Panc1 (cell line): ENCODE measurements around the gene HMCES. TPM values are rescaled to one million over a fixed set of nuclear protein-coding genes. Genes with fewer than 3 reads are reported as not detected.

Experiments
- ATAC-seq: fragments of 200-7000 bp; cut with Tn5 transposase; 2 replicates; pipeline ENCODE4 v1.9.1; 2020; ENCODE audit warnings: mild to moderate bottlenecking, moderate library complexity
- BruUV-seq: library from RNA; stranded (reverse); fragments of 400-500 nt; replicated peaks from 2 replicates; lab custom pipeline; 2021; lab: Mats Ljungman, UMichigan
- CTCF ChIA-PET: fragments of 300-600 bp; sonication (Branson Sonifier 250); formaldehyde crosslinking; loops from one replicate; lab custom pipeline; 2022; ENCODE audit warnings: antibody characterized with exemption; lab: Charles Lee
- POLR2A ChIA-PET: fragments of 300-600 bp; sonication (Branson Sonifier 250); formaldehyde crosslinking; loops from one replicate; lab custom pipeline; 2022; ENCODE audit warnings: antibody characterized with exemption; lab: Charles Lee
- DNase-seq: peaks from one replicate; pipeline ENCODE4 v3.0.0-alpha.2; 2010; ENCODE audit warnings: low read depth, low spot score
- H3K27ac ChIP-seq: 2 replicates; pipeline ENCODE4 v1.5.1; 2011; ENCODE audit warnings: mild to moderate bottlenecking, low read length, inconsistent platforms
- H3K27me3 ChIP-seq: fragments of 200-500 bp; sonication (Bioruptor generic); 2 replicates; pipeline ENCODE4 v1.6.0; 2014; ENCODE audit warnings: low read length, inconsistent platforms; ENCODE audit not compliant: control insufficient read depth, insufficient read depth
- H3K36me3 ChIP-seq: fragments of 200-500 bp; sonication (Bioruptor generic); 2 replicates; pipeline ENCODE4 v1.5.1; 2014; ENCODE audit warnings: inconsistent platforms, mild to moderate bottlenecking, low read length, moderate library complexity; ENCODE audit not compliant: control insufficient read depth, insufficient read depth
- H3K4me1 ChIP-seq: 2 replicates; pipeline ENCODE4 v1.5.1; 2011; ENCODE audit warnings: inconsistent platforms, mild to moderate bottlenecking, low read length, moderate library complexity; ENCODE audit not compliant: control insufficient read depth, insufficient read depth
- H3K4me3 ChIP-seq, 2 experiments: 2 replicates each; pipeline ENCODE4 v1.5.1; 2011 to 2012; ENCODE audit warnings: low read depth in 2 of 2, low read length in 2 of 2, mild to moderate bottlenecking in 2 of 2, inconsistent platforms in 1 of 2, moderate library complexity in 1 of 2
- H3K9me3 ChIP-seq: fragments of 200-500 bp; sonication (Bioruptor generic); 2 replicates; pipeline ENCODE4 v1.5.1; 2014; ENCODE audit warnings: low read depth, mild to moderate bottlenecking, inconsistent platforms, low read length, moderate library complexity; ENCODE audit not compliant: control insufficient read depth, insufficient read depth
- POLR2AphosphoS5 ChIP-seq: IDR thresholded peaks from 2 replicates; pipeline ENCODE4 v1.6.1; 2012; ENCODE audit warnings: mild to moderate bottlenecking, low read depth, low read length, moderate library complexity
- SIN3A ChIP-seq: IDR thresholded peaks from 2 replicates; pipeline ENCODE4 v1.6.1; 2012; ENCODE audit warnings: low read depth, mild to moderate bottlenecking, low read length, moderate library complexity, borderline replicate concordance; ENCODE audit not compliant: insufficient read depth
- TCF7L2 ChIP-seq: IDR thresholded peaks from 2 replicates; pipeline ENCODE4 v1.6.1; 2011; ENCODE audit warnings: mild to moderate bottlenecking, low read depth, low read length, inconsistent platforms
- in situ Hi-C: cut with HindIII; loops from 2 replicates; pipeline ENCODE4 v1.10.0; 2016; ENCODE audit warnings: low sequenced_read_pairs, low pct_unique_long_range_greater_than_20kb
- intact Hi-C: fragments of 100-400 bp; cut with micrococcal nuclease; formaldehyde crosslinking; loops from one replicate; pipeline ENCODE4 v1.10.0; 2022; ENCODE audit not compliant: unreplicated experiment
- total RNA-seq: library from RNA; stranded (reverse); gene quantifications from one replicate; pipeline ENCODE4 v1.2.1, GENCODE V29; 2021; ENCODE audit not compliant: unreplicated experiment
- TF ChIP-seq, protein P1 (sequence below): fragments of 450-650 bp; IDR thresholded peaks from 2 replicates; pipeline ENCODE4 v1.5.1; 2017; ENCODE audit warnings: mild to moderate bottlenecking
- TF ChIP-seq, protein P2 (sequence below), 2 experiments: IDR thresholded peaks; 2 replicates each; pipeline ENCODE4 v1.6.1; 2011 to 2012; ENCODE audit warnings: low read depth in 2 of 2, control low read depth in 1 of 2, low read length in 1 of 2, mild to moderate bottlenecking in 1 of 2, moderate library complexity in 1 of 2; ENCODE audit not compliant: insufficient read depth in 1 of 2

HMCES gene
- total RNA-seq, 1 experiment from 2014 or later: 94.6 TPM

DNA sequence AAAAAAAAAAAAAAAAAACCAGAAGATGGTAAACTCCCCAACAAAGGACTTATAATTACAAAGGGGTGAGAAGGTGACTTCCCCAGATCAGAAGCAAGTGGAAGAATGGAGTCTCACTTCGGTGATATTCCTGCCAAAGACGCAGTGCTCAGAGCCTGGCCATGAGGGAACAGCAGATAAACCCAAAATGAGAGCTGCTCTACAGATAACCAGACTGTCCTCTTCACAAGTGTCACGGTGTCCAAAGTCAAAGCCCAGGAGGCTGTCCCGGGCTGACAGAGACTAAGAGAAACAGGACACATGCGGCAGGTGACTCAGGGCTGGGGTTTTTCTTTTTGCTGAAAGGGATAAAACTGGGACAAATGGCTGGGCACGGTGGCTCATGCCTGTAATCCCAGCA lies 48.8 kb downstream of the HMCES start:
- TF ChIP-seq POLR2AphosphoS5: no peak
- TF ChIP-seq, protein P1, sequence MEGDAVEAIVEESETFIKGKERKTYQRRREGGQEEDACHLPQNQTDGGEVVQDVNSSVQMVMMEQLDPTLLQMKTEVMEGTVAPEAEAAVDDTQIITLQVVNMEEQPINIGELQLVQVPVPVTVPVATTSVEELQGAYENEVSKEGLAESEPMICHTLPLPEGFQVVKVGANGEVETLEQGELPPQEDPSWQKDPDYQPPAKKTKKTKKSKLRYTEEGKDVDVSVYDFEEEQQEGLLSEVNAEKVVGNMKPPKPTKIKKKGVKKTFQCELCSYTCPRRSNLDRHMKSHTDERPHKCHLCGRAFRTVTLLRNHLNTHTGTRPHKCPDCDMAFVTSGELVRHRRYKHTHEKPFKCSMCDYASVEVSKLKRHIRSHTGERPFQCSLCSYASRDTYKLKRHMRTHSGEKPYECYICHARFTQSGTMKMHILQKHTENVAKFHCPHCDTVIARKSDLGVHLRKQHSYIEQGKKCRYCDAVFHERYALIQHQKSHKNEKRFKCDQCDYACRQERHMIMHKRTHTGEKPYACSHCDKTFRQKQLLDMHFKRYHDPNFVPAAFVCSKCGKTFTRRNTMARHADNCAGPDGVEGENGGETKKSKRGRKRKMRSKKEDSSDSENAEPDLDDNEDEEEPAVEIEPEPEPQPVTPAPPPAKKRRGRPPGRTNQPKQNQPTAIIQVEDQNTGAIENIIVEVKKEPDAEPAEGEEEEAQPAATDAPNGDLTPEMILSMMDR: no peak
- no peak for TF ChIP-seq TCF7L2
- no peak for TF ChIP-seq SIN3A
- TF ChIP-seq, protein P2, sequence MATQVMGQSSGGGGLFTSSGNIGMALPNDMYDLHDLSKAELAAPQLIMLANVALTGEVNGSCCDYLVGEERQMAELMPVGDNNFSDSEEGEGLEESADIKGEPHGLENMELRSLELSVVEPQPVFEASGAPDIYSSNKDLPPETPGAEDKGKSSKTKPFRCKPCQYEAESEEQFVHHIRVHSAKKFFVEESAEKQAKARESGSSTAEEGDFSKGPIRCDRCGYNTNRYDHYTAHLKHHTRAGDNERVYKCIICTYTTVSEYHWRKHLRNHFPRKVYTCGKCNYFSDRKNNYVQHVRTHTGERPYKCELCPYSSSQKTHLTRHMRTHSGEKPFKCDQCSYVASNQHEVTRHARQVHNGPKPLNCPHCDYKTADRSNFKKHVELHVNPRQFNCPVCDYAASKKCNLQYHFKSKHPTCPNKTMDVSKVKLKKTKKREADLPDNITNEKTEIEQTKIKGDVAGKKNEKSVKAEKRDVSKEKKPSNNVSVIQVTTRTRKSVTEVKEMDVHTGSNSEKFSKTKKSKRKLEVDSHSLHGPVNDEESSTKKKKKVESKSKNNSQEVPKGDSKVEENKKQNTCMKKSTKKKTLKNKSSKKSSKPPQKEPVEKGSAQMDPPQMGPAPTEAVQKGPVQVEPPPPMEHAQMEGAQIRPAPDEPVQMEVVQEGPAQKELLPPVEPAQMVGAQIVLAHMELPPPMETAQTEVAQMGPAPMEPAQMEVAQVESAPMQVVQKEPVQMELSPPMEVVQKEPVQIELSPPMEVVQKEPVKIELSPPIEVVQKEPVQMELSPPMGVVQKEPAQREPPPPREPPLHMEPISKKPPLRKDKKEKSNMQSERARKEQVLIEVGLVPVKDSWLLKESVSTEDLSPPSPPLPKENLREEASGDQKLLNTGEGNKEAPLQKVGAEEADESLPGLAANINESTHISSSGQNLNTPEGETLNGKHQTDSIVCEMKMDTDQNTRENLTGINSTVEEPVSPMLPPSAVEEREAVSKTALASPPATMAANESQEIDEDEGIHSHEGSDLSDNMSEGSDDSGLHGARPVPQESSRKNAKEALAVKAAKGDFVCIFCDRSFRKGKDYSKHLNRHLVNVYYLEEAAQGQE (IDR thresholded peaks at IDR 0.05; ENCODE audit: insufficient read depth in 1 of 2, low read depth in 2 of 2, low read length in 1 of 2): no peak
- H3K27me3 ChIP-seq: no peaks in the 10 kb centered on the region; the same call in 1 of the 2 replicates
- no peak for DNase-seq
- intact Hi-C loops (no loop called here), in situ Hi-C loops (no loop called here)
- H3K4me3 ChIP-seq: no peak overlapping the region
- H3K36me3 ChIP-seq: no peaks in the 10 kb centered on the region
- H3K4me1 ChIP-seq: no peaks in the 10 kb centered on the region
- no peak overlapping the region for H3K27ac ChIP-seq
- BruUV-seq: no TSS peak
- ATAC-seq: no peak
- no peaks in the 10 kb centered on the region for H3K9me3 ChIP-seq
- POLR2A ChIA-PET: interaction anchor here (0.7 kb wide), 1 partner anchor 11 kb away, joined by 4 read pairs; a partner anchor contains a TSS
- CTCF ChIA-PET: interaction anchor here (0.6 to 0.7 kb wide), 3 partner anchors 203 to 274 kb away, joined by 3 to 6 read pairs (median 6); no protein-coding TSS in a partner anchor

DNA sequence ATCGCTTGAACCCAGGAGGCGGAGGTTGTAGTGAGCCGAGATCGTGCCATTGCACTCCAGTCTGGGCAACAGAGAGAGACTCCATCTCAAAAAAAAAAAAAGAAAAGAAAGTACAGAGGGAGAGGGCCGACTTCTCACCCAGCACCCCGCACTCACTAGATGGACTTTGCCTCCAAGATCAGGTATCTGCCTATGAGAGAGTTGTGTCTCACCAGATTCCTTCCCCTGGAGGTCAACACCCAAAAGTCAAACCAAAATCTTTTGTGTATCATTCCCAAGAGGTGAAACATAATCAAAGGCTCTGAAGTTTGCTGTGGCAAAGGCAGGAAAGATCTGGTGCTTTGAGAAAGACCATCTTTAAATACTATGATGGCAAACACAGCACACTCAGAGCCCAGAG lies 51.2 kb downstream of the HMCES start:
- BruUV-seq: no TSS peak
- Histone ChIP-seq H3K9me3 (no peaks in the 10 kb centered on the region), H3K4me1 (no peaks in the 10 kb centered on the region), H3K27me3 (no peaks in the 10 kb centered on the region; the same call in 1 of the 2 replicates), H3K36me3 (no peaks in the 10 kb centered on the region), H3K27ac (no peak overlapping the region), H3K4me3 (no peak overlapping the region)
- in situ Hi-C loops (no loop called here), intact Hi-C loops (no loop called here)
- DNase-seq (no peak), ATAC-seq (no peak)
- TF ChIP-seq TCF7L2 (no peak), POLR2AphosphoS5 (no peak), SIN3A (no peak)
- TF ChIP-seq, protein P1: no peak
- TF ChIP-seq, protein P2 (IDR thresholded peaks at IDR 0.05; ENCODE audit: insufficient read depth in 1 of 2, low read depth in 2 of 2, low read length in 1 of 2): no peak
- POLR2A ChIA-PET: interaction anchor here (0.7 kb wide), 1 partner anchor 104 kb away, joined by 4 read pairs; no protein-coding TSS in a partner anchor
- CTCF ChIA-PET: interaction anchor here (0.8 kb wide), 1 partner anchor 54 kb away, joined by 3 read pairs; no protein-coding TSS in a partner anchor
